ENCODE data around the gene C2CD5. TPM values are rescaled to one million over a fixed set of nuclear protein-coding genes. Genes with fewer than 3 reads are reported as not detected.

C2CD5 gene
- total RNA-seq, 4 donors from 2014 or later, result 15.2 to 33.2 (median 22.7) TPM

DNA sequence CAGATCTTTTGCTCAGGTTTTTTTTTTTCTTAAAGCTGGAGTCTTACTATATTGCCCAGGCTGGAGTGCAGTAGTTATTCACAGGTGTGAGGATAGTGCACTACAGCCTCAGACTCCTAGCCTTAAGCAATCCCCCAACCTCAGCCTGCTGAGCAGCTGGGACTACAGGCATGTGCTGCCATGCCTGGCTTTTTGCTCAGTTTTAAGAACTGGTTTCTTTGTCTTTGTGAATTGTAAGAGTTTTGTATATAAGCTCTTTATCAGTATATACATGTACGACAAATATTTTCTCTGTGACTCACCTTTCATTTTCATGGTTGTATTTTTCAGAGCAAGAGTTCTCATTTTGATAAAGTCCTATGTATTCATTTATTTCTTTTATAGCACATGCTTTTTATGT lies 33.3 kb upstream of the C2CD5 start:
- intact Hi-C loops (cut with DNase I), result no loop called here
- Histone ChIP-seq H3K9me3 (no peaks in the 10 kb centered on the region), H3K4me1 (no peaks in the 10 kb centered on the region), H3K27me3 (no peaks in the 10 kb centered on the region), H3K27ac (replicated peaks in 1 of 4) (no peak overlapping the region), H3K4me3 (no peak overlapping the region), H3K36me3 (no peaks in the 10 kb centered on the region)
- TF ChIP-seq EP300 (IDR thresholded peaks at IDR 0.05) (no peak), POLR2A (IDR thresholded peaks at IDR 0.05; ENCODE audit: low read depth) (no peak), POLR2AphosphoS5 (IDR thresholded peaks at IDR 0.05) (no peak)
- TF ChIP-seq, protein P1, sequence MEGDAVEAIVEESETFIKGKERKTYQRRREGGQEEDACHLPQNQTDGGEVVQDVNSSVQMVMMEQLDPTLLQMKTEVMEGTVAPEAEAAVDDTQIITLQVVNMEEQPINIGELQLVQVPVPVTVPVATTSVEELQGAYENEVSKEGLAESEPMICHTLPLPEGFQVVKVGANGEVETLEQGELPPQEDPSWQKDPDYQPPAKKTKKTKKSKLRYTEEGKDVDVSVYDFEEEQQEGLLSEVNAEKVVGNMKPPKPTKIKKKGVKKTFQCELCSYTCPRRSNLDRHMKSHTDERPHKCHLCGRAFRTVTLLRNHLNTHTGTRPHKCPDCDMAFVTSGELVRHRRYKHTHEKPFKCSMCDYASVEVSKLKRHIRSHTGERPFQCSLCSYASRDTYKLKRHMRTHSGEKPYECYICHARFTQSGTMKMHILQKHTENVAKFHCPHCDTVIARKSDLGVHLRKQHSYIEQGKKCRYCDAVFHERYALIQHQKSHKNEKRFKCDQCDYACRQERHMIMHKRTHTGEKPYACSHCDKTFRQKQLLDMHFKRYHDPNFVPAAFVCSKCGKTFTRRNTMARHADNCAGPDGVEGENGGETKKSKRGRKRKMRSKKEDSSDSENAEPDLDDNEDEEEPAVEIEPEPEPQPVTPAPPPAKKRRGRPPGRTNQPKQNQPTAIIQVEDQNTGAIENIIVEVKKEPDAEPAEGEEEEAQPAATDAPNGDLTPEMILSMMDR (IDR thresholded peaks at IDR 0.05), result no peak
- WGBS, result 96% methylated on average over 1 of the region's 1 CpG
- no peak for DNase-seq (ENCODE audit: extremely low spot score)

DNA sequence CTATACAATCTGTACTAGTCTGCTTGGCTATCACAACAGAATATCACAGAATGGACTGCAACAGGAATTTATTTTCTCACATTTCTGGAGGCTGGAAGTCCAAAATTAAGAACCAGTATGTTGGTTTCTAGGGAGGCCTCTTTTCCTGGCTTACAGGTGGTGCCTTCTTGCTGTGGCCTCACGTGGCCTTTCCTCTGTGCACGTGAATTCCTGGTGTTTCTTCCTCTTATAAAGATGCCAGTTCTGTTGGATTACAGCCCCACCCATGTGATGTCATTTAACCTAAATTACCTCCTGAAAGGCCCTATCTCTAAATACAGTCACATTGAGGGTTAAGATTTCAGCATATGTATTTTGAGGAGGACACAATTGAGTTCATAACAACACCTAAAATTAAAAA lies 32.1 kb upstream of the C2CD5 start:
- Histone ChIP-seq H3K4me3 (no peak overlapping the region), H3K4me1 (no peaks in the 10 kb centered on the region), H3K27me3 (no peaks in the 10 kb centered on the region), H3K27ac (replicated peaks in 1 of 4) (no peak overlapping the region), H3K9me3 (no peaks in the 10 kb centered on the region), H3K36me3 (no peaks in the 10 kb centered on the region)
- no peak for TF ChIP-seq POLR2A (IDR thresholded peaks at IDR 0.05; ENCODE audit: low read depth)
- TF ChIP-seq, protein P1 (IDR thresholded peaks at IDR 0.05), result no peak
- TF ChIP-seq POLR2AphosphoS5 (IDR thresholded peaks at IDR 0.05), result no peak
- intact Hi-C loops (cut with DNase I), result no loop called here
- no peak for DNase-seq (ENCODE audit: extremely low spot score)
- WGBS, result 77% methylated on average over 2 of the region's 2 CpGs

DNA sequence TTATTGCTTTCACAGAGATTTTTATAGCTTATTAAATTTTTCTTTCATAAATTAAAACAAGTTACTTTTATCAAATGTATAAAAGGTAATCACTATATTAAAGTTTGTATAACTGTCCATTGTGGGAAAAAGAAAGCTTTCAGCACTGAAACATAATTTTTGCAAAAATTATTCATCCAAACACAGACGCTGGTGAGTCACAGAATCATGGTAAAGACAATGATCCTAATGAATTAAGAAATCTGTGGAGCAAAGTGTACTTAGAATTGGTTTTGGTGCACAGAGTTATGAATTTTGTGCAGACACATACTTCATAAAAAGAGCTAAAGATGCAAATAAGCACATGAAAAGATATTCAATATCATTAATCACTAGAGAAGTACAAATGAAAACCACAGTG lies 31.7 kb upstream of the C2CD5 start:
- 85% methylated on average over 1 of the region's 1 CpG for WGBS
- intact Hi-C loops (cut with DNase I), result no loop called here

DNA sequence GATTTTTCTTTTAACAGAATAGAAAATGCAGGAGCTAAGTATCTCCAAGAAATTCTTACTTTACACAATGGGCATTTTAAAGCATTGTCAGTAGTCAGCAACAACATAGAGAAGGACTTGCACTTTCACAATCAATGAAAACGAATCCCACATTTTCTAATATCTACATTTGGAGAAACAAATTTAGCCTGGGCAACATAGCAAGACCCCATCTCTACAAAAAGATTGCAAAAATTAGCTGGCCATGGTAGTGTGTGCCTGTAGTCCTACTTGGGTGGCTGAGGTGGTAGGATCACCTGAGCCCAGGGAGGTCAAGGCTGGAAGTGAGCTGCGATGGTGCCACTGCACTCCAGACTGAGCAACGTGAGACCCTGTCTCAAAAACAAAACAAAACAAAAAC lies 30.6 kb upstream of the C2CD5 start:
- TF ChIP-seq, protein P1 (IDR thresholded peaks at IDR 0.05), result no peak
- TF ChIP-seq EP300 (IDR thresholded peaks at IDR 0.05) (no peak), POLR2AphosphoS5 (IDR thresholded peaks at IDR 0.05) (no peak), POLR2A (IDR thresholded peaks at IDR 0.05; ENCODE audit: low read depth) (no peak)
- Histone ChIP-seq H3K27ac (replicated peaks in 1 of 4) (no peak overlapping the region), H3K4me1 (no peaks in the 10 kb centered on the region), H3K9me3 (no peaks in the 10 kb centered on the region), H3K27me3 (no peaks in the 10 kb centered on the region), H3K4me3 (no peak overlapping the region), H3K36me3 (no peaks in the 10 kb centered on the region)
- WGBS, result 92% methylated on average over 3 of the region's 3 CpGs
- intact Hi-C loops (cut with DNase I), result no loop called here
- DNase-seq (ENCODE audit: extremely low spot score), result no peak

More for the DNA sequence above, 31.7 kb upstream of the C2CD5 start:
- TF ChIP-seq, protein P1 (IDR thresholded peaks at IDR 0.05), result no peak
- TF ChIP-seq EP300 (IDR thresholded peaks at IDR 0.05), result no peak
- no peak for TF ChIP-seq POLR2A (IDR thresholded peaks at IDR 0.05; ENCODE audit: low read depth)
- TF ChIP-seq POLR2AphosphoS5 (IDR thresholded peaks at IDR 0.05), result no peak
- Histone ChIP-seq H3K27ac (replicated peaks in 1 of 4) (no peak overlapping the region), H3K36me3 (no peaks in the 10 kb centered on the region), H3K4me1 (no peaks in the 10 kb centered on the region), H3K27me3 (no peaks in the 10 kb centered on the region), H3K4me3 (no peak overlapping the region), H3K9me3 (no peaks in the 10 kb centered on the region)
- no peak for DNase-seq (ENCODE audit: extremely low spot score)

DNA sequence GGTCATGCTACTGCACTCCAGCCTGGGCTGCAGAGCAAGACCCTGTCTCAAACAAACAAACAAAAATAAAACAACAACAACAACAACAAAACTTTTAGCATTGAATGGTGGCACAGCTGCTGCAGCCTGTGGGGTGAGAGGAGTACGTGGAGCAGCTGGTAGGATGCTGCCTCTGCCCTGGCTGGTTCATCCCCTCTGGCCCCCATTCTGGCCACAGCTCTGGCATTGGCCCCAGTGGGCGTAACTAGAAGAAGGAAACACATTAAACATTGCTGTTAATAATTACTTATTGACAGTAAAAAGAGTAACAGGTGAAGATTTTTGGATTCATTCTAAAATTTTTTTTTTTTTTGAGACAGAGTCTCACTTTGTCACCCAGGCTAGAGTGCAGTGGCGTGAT lies 28.8 kb upstream of the C2CD5 start:
- H3K9me3 ChIP-seq, result no peaks in the 10 kb centered on the region
- no peak overlapping the region for H3K27ac ChIP-seq (replicated peaks in 1 of 4)
- intact Hi-C loops (cut with DNase I), result no loop called here
- H3K27me3 ChIP-seq, result no peaks in the 10 kb centered on the region
- TF ChIP-seq POLR2AphosphoS5 (IDR thresholded peaks at IDR 0.05) (no peak), POLR2A (IDR thresholded peaks at IDR 0.05; ENCODE audit: low read depth) (no peak), EP300 (IDR thresholded peaks at IDR 0.05) (no peak)
- TF ChIP-seq, protein P1 (IDR thresholded peaks at IDR 0.05), result no peak
- H3K4me1 ChIP-seq, result no peaks in the 10 kb centered on the region
- 90% methylated on average over 3 of the region's 3 CpGs for WGBS
- H3K36me3 ChIP-seq, result no peaks in the 10 kb centered on the region
- DNase-seq (ENCODE audit: extremely low spot score), result no peak
- H3K4me3 ChIP-seq, result no peak overlapping the region
